Endometrium (tissue), 2 donors: ENCODE results near the gene MAG.

Experiments
- FAIRE-seq: peaks from 2 replicates; lab custom pipeline; 2012; peaks lifted over from hg19 to GRCh38; lab: Jason Lieb, UNC
- donor health status: control.
- donor health status: control.

The MAG gene

GRCh38 chr19:35265126-35265899, 26.6 kb upstream of the MAG start:
- no peak for FAIRE-seq

GRCh38 chr19:35265900-35266519, 26.0 kb upstream of the MAG start:
- FAIRE-seq, result no peak

- FAIRE-seq, result no peak
Observed at GRCh38 chr19:35266520-35267352, 25.2 kb upstream of the MAG start.

- FAIRE-seq, result no peak
Observed at GRCh38 chr19:35267353-35267817, 24.6 kb upstream of the MAG start.

- no peak for FAIRE-seq
Observed at GRCh38 chr19:35267818-35268535, 24.0 kb upstream of the MAG start.

GRCh38 chr19:35268536-35269437, 23.2 kb upstream of the MAG start, which contains the start of gene USF2:
TSS of gene USF2 (plus strand) at chr19:35268962. CDS start at chr19:35269102, 140 bp downstream.
- no peak for FAIRE-seq

GRCh38 chr19:35269438-35270117, 22.4 kb upstream of the MAG start:
- FAIRE-seq, result no peak

GRCh38 chr19:35270381-35270811, 21.6 kb upstream of the MAG start:
- FAIRE-seq, result no peak

GRCh38 chr19:35271546-35271945, 20.4 kb upstream of the MAG start:
- no peak for FAIRE-seq

GRCh38 chr19:35272122-35272719, 19.7 kb upstream of the MAG start:
- no peak for FAIRE-seq

GRCh38 chr19:35272954-35273649, 18.9 kb upstream of the MAG start:
- no peak for FAIRE-seq

GRCh38 chr19:35273686-35274259, 18.2 kb upstream of the MAG start:
- no peak for FAIRE-seq

- no peak for FAIRE-seq
Observed at GRCh38 chr19:35274323-35274722, 17.6 kb upstream of the MAG start.

- FAIRE-seq, result no peak
Observed at GRCh38 chr19:35276706-35277281, 15.2 kb upstream of the MAG start.

- no peak for FAIRE-seq
Observed at GRCh38 chr19:35278578-35279284, 13.2 kb upstream of the MAG start.

GRCh38 chr19:35279374-35279773, 12.6 kb upstream of the MAG start:
- no peak for FAIRE-seq

GRCh38 chr19:35279985-35280821, 11.8 kb upstream of the MAG start:
- FAIRE-seq, result no peak
